SU-DHL-6 (cell line): ENCODE data around the gene CHIC2.

ENCODE experiments used
- H2AFZ ChIP-seq: fragments of 200-600 bp; sonication (generic); 2 replicates; pipeline ENCODE4 v1.6.1; 2014; ENCODE audit warnings: low read depth, mild to moderate bottlenecking, moderate library complexity, mixed read lengths, antibody characterized with exemption, low read length; ENCODE audit not compliant: severe bottlenecking
- H3F3A ChIP-seq: fragments of 200-600 bp; shearing (Covaris generic); 2 replicates; pipeline ENCODE4 v1.6.0; 2016; ENCODE audit warnings: antibody characterized with exemption, mild to moderate bottlenecking; ENCODE audit not compliant: insufficient read depth
- H3K27ac ChIP-seq: fragments of 200-600 bp; sonication (generic); 2 replicates; pipeline ENCODE4 v1.5.1; 2016; ENCODE audit warnings: low read depth, mild to moderate bottlenecking, low read length, moderate library complexity, mixed read lengths
- H3K27me3 ChIP-seq: fragments of 200-600 bp; sonication (generic), shearing (Covaris generic); 2 replicates; pipeline ENCODE4 v1.6.0; 2014; ENCODE audit warnings: mild to moderate bottlenecking, low read length
- H3K36me3 ChIP-seq: fragments of 200-600 bp; sonication (generic); 2 replicates; pipeline ENCODE4 v1.6.1; 2014; ENCODE audit warnings: mild to moderate bottlenecking, low read length, mixed read lengths
- H3K4me2 ChIP-seq: fragments of 300-600, 200-600 bp; shearing (Covaris generic), sonication (generic); 2 replicates; pipeline ENCODE4 v1.6.0; 2014; ENCODE audit warnings: low read length, low read depth, mild to moderate bottlenecking; ENCODE audit not compliant: poor library complexity, severe bottlenecking
- H3K4me3 ChIP-seq: fragments of 200-600 bp; sonication (generic); 2 replicates; pipeline ENCODE4 v1.5.1; 2014; ENCODE audit warnings: antibody characterized with exemption, low read length, mild to moderate bottlenecking, mixed read lengths; ENCODE audit not compliant: insufficient read depth, poor library complexity, severe bottlenecking
- H3K79me2 ChIP-seq: fragments of 200-600 bp; sonication (generic); 2 replicates; pipeline ENCODE4 v1.6.1; 2014; ENCODE audit warnings: mild to moderate bottlenecking, low read length, moderate library complexity; ENCODE audit not compliant: insufficient read depth
- H3K9ac ChIP-seq: fragments of 200-600 bp; sonication (generic); 2 replicates; pipeline ENCODE4 v1.7.0; 2014; ENCODE audit warnings: mild to moderate bottlenecking, low read length
- H3K9me2 ChIP-seq: fragments of 200-600 bp; sonication (generic); replicated peaks from 2 replicates; pipeline ENCODE4 v1.6.1; 2014; ENCODE audit warnings: low read length; ENCODE audit not compliant: insufficient read depth
- H3K9me3 ChIP-seq: fragments of 200-600 bp; sonication (generic); 2 replicates; pipeline ENCODE4 v1.6.1; 2014; ENCODE audit warnings: low read length, mixed read lengths; ENCODE audit not compliant: insufficient read depth
- H4K20me1 ChIP-seq: fragments of 200-600 bp; sonication (generic); 2 replicates; pipeline ENCODE4 v1.6.1; 2014; ENCODE audit warnings: low read depth, mild to moderate bottlenecking, antibody characterized with exemption, low read length, moderate library complexity, mixed read lengths
- EZH2phosphoT487 ChIP-seq: fragments of 200-600 bp; sonication (generic), shearing (Covaris generic); conservative IDR thresholded peaks from 2 replicates; pipeline ENCODE4 v1.6.1; 2018; ENCODE audit warnings: mild to moderate bottlenecking, antibody characterized with exemption, low read length, moderate library complexity, mixed read lengths
- TF ChIP-seq, protein P1 (sequence below): fragments of 200-600 bp; sonication (generic); IDR thresholded peaks from one replicate; pipeline ENCODE4 v1.5.1; 2017; ENCODE audit warnings: antibody characterized with exemption, mild to moderate bottlenecking, low read length, moderate library complexity; ENCODE audit not compliant: insufficient read depth, poor library complexity, severe bottlenecking

CHIC2 gene

GRCh38 chr4:54001668-54002365 is 62.6 kb downstream of the CHIC2 start:
- H3K9me2 ChIP-seq: no peaks in the 10 kb centered on the region
- no peaks in the 10 kb centered on the region for H3K27me3 ChIP-seq
- no peaks in the 10 kb centered on the region for H3K79me2 ChIP-seq
- no peak overlapping the region for H3K4me2 ChIP-seq
- H3F3A ChIP-seq: no peaks in the 10 kb centered on the region
- H2AFZ ChIP-seq: no peak overlapping the region
- H3K9me3 ChIP-seq: no peaks in the 10 kb centered on the region
- no peak overlapping the region for H3K4me3 ChIP-seq
- no peaks in the 10 kb centered on the region for H4K20me1 ChIP-seq
- H3K27ac ChIP-seq: no peak overlapping the region
- no peak overlapping the region for H3K9ac ChIP-seq
- H3K36me3 ChIP-seq: no peaks in the 10 kb centered on the region
- TF ChIP-seq, protein P1, sequence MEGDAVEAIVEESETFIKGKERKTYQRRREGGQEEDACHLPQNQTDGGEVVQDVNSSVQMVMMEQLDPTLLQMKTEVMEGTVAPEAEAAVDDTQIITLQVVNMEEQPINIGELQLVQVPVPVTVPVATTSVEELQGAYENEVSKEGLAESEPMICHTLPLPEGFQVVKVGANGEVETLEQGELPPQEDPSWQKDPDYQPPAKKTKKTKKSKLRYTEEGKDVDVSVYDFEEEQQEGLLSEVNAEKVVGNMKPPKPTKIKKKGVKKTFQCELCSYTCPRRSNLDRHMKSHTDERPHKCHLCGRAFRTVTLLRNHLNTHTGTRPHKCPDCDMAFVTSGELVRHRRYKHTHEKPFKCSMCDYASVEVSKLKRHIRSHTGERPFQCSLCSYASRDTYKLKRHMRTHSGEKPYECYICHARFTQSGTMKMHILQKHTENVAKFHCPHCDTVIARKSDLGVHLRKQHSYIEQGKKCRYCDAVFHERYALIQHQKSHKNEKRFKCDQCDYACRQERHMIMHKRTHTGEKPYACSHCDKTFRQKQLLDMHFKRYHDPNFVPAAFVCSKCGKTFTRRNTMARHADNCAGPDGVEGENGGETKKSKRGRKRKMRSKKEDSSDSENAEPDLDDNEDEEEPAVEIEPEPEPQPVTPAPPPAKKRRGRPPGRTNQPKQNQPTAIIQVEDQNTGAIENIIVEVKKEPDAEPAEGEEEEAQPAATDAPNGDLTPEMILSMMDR: no peak
- no peak for TF ChIP-seq EZH2phosphoT487

DNA sequence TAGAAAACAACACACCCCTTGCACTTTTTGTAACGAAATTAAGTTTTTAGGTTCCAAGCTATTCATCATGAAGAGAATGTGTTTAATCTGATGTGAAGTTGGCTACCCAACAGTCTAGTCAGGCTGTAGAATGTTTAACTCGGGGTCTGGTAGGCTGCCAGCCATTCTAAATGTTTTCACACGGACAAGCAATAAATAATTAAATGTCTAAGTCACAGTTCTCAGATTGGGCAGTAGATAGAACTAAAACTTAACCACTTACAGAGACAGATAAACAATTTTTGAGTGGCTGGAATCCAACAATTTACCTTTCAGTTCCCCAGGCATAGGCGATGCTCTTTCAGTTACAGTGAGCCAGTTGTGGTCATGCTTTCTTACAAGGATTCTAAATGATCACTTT is 66.5 kb downstream of the CHIC2 start:
- no peak overlapping the region for H3K4me2 ChIP-seq
- H3K4me3 ChIP-seq: no peak overlapping the region
- TF ChIP-seq EZH2phosphoT487: no peak
- TF ChIP-seq, protein P1: no peak
- no peak overlapping the region for H3K27ac ChIP-seq
- no peaks in the 10 kb centered on the region for H3K36me3 ChIP-seq
- no peaks in the 10 kb centered on the region for H3K9me3 ChIP-seq
- no peaks in the 10 kb centered on the region for H3K9me2 ChIP-seq
- H3K27me3 ChIP-seq: no peaks in the 10 kb centered on the region
- no peak overlapping the region for H2AFZ ChIP-seq
- no peak overlapping the region for H3K9ac ChIP-seq
- no peaks in the 10 kb centered on the region for H4K20me1 ChIP-seq
- H3K79me2 ChIP-seq: no peaks in the 10 kb centered on the region
- H3F3A ChIP-seq: no peaks in the 10 kb centered on the region

DNA sequence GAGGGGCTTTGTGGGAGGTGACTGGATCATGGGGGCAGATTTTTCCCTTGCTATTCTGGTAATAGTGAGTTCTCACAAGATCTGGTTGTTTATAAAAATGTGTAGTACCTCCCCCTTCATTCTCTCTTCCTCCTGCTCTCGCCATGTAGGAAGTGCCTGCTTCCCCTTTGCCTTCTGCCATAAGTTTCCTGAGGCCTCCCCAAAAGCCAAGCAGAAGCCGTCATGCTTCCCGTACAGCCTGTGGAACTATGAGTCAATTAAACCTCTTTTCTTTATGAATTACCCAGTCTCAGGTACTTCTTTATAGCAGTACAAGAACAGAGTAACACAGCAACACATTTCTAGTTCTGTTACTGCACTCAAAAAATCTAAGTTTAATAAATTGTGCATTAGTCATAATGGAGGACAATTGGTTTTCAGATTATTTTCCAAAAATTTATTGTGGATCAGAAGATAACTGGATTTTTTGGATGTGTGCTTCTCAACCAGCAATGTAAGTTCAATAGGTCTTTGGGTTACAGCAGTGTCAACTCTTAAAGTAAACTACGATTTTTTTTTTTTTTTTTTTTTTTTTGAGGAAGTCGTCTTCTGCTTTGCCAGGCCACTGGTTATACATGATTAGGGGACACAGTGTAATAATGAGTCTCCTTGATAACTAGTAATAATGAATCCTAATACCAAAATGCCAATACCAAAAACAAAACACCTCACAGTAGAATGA is 69.9 kb downstream of the CHIC2 start:
- Histone ChIP-seq H3K9me2 (no peaks in the 10 kb centered on the region), H3F3A (no peaks in the 10 kb centered on the region), H3K9me3 (no peaks in the 10 kb centered on the region), H3K79me2 (no peaks in the 10 kb centered on the region), H3K36me3 (no peaks in the 10 kb centered on the region), H3K27ac (no peak overlapping the region), H3K4me3 (no peak overlapping the region), H3K9ac (no peak overlapping the region), H3K4me2 (no peak overlapping the region), H2AFZ (no peak overlapping the region), H4K20me1 (no peaks in the 10 kb centered on the region), H3K27me3 (no peaks in the 10 kb centered on the region)
- no peak for TF ChIP-seq EZH2phosphoT487
- TF ChIP-seq, protein P1: no peak
